ENCODE measurements around the gene GLTPD2. TPM values are rescaled to one million over a fixed set of nuclear protein-coding genes. Genes with fewer than 3 reads are reported as not detected.

The GLTPD2 gene
- total RNA-seq, 1 donor from 2014 or later, result 0.22 TPM

DNA sequence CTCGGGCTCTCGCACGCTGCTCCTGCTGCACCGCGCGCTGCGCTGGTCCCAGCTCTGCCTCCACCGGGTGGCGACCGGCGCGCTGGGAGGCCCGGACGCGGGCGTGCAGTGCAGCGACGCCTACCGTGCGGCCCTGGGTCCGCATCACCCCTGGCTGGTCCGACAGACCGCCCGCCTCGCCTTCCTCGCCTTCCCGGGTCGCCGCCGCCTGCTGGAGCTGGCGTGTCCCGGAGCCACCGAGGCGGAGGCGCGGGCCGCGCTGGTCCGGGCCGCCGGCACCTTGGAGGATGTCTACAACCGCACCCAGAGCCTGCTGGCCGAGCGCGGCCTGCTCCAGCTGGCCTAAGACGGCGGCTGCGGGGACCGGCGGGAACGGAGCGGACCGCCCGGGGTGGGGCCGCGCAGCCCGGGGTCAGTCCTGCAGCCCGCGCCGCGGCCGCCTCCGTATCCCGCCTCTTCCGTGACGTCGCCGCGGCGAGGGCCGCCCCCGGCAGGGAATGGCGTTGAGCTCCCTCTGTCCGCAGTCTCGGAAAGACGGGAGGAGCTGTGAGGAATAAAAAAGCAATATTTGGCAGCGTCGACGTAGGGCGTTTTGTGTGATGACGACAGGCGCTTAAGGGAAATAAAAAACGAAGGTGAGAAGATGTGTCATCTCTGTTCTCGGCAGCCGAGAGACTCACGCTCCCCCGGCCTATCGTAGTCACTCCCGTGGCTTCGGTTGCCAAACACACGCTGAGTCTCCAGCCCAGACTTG lies 1.4 kb downstream of the GLTPD2 start:
- TF ChIP-seq, protein P1, sequence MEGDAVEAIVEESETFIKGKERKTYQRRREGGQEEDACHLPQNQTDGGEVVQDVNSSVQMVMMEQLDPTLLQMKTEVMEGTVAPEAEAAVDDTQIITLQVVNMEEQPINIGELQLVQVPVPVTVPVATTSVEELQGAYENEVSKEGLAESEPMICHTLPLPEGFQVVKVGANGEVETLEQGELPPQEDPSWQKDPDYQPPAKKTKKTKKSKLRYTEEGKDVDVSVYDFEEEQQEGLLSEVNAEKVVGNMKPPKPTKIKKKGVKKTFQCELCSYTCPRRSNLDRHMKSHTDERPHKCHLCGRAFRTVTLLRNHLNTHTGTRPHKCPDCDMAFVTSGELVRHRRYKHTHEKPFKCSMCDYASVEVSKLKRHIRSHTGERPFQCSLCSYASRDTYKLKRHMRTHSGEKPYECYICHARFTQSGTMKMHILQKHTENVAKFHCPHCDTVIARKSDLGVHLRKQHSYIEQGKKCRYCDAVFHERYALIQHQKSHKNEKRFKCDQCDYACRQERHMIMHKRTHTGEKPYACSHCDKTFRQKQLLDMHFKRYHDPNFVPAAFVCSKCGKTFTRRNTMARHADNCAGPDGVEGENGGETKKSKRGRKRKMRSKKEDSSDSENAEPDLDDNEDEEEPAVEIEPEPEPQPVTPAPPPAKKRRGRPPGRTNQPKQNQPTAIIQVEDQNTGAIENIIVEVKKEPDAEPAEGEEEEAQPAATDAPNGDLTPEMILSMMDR (IDR thresholded peaks at IDR 0.05; ENCODE audit: unreplicated experiment), result peak; percentile 69
- Mint-ChIP-seq H3K36me3 (no peaks in the 10 kb centered on the region), H3K4me3 (peak overlapping the region; percentile 83), H3K4me1 (peaks cover 19% of the 10 kb centered on the region), H3K9me3 (no peaks in the 10 kb centered on the region), H3K27ac (peak overlapping the region; percentile 95), H3K27me3 (ENCODE audit: low read depth) (peaks cover 19% of the 10 kb centered on the region)
- peak; percentile 75 to 88 for DNase-seq (ENCODE audit: low spot score in 2 of 2, unreplicated experiment in 2 of 2)

DNA sequence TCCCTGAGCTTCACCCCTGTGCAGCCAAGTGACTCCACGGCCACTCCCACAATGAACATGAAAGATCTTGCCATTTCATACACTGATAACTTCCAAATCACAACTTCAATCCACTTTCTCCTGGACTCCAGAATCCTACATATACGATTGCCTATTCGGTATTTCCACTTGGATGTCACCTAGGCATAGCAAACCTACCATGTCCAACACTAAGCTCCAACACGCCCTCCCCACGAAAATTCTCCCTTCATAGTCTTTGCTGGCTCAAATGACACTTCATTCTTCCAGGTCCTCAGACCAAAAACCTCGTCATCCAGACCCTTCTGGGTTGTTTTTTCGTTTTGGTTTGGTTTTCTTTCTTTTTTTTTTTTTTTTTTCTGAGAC lies 1.9 kb downstream of the GLTPD2 start:
- H3K4me1 Mint-ChIP-seq, result peaks cover 19% of the 10 kb centered on the region
- TF ChIP-seq, protein P1 (IDR thresholded peaks at IDR 0.05; ENCODE audit: unreplicated experiment), result no peak
- no peak for DNase-seq (ENCODE audit: low spot score in 2 of 2, unreplicated experiment in 2 of 2)
- no peaks in the 10 kb centered on the region for H3K36me3 Mint-ChIP-seq
- H3K4me3 Mint-ChIP-seq, result peak overlapping the region; percentile 83
- H3K27ac Mint-ChIP-seq, result peak overlapping the region; percentile 95
- no peaks in the 10 kb centered on the region for H3K9me3 Mint-ChIP-seq
- H3K27me3 Mint-ChIP-seq (ENCODE audit: low read depth), result peaks cover 19% of the 10 kb centered on the region

DNA sequence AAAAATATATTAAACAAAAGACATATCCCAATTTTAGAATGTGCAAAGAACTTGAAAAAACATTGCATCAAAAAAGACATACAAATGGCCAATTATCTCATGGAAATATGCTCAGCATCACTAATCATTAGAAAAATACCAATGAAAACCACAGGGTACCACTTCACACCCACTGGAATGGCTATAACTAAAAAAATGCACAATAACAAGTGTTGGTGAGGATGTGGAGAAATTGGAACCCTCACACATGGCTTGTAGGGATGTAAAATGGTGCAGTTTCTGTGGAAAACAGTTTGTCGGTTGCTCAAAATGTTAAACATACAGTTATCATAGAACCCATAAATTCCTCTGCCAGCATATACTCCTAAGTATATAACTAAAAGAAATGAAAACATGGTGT lies 6.4 kb downstream of the GLTPD2 start:
- Mint-ChIP-seq H3K27me3 (ENCODE audit: low read depth) (peaks cover 10% of the 10 kb centered on the region), H3K36me3 (peaks cover 12% of the 10 kb centered on the region), H3K9me3 (no peaks in the 10 kb centered on the region), H3K4me3 (peak overlapping the region; percentile 100), H3K27ac (peak overlapping the region; percentile 99), H3K4me1 (peaks cover 11% of the 10 kb centered on the region)
- no peak for DNase-seq (ENCODE audit: low spot score in 2 of 2, unreplicated experiment in 2 of 2)
- TF ChIP-seq, protein P1 (IDR thresholded peaks at IDR 0.05; ENCODE audit: unreplicated experiment), result no peak

DNA sequence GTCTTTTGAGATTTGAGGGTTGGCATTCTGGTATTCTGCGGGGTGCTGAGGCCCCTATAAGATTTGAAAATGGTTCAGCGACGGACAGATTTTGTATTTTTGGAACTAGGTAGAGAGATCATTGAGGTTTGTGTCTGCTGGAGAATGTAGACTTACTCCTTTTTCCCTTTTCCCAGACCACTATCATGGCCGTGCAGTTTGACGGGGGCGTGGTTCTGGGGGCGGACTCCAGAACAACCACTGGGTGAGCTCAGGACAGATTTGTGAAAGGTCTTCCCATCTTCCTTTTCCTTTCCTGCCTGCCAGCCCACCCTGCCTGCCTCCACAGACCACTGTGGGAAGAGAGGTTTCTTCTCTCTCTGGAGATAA lies 7.8 kb downstream of the GLTPD2 start:
- no peak for DNase-seq (ENCODE audit: low spot score in 2 of 2, unreplicated experiment in 2 of 2)
- Mint-ChIP-seq H3K27me3 (ENCODE audit: low read depth) (peaks cover 10% of the 10 kb centered on the region), H3K9me3 (no peaks in the 10 kb centered on the region), H3K27ac (peak overlapping the region; percentile 99), H3K36me3 (peaks cover 17% of the 10 kb centered on the region), H3K4me3 (peak overlapping the region; percentile 100), H3K4me1 (peaks cover 7% of the 10 kb centered on the region)
- TF ChIP-seq, protein P1 (IDR thresholded peaks at IDR 0.05; ENCODE audit: unreplicated experiment), result no peak

DNA sequence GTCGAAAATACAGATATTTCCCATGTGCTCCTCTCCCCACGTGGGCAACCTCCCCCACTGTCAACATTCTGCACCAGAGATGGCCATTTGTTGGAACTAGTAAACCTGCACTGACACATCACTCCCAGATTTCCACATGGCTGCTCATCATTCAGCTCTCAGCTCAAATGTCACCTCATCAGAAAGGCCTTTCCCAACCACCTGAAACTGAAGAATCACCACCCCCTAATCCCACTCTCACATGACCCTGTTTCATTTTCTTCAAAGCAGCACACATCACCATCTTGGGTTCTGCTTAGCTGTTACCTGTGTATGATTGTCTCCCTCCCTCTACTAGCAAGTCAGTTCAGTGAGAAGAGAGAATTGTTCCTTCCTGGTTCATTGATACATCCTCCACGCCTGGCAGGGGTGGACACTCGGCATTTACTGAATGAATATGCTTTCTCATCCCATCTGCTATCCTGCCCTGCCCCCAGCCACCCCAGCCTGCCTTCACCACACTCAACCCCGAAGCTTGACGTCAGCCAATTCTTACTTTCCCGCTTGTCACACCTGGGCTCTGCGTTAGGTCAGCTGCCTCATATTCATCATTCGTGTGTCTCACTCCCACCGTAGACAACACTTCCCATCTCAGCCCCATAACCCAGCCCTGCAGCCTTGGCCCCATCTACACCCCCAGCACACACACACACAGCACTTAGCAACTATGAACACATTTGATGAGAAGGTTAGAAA lies 11.9 kb downstream of the GLTPD2 start:
- no peak for DNase-seq (ENCODE audit: low spot score in 2 of 2, unreplicated experiment in 2 of 2)
- Mint-ChIP-seq H3K4me1 (peaks cover 7% of the 10 kb centered on the region), H3K36me3 (peaks cover 17% of the 10 kb centered on the region), H3K27ac (no peak overlapping the region), H3K9me3 (no peaks in the 10 kb centered on the region), H3K4me3 (no peak overlapping the region), H3K27me3 (ENCODE audit: low read depth) (no peaks in the 10 kb centered on the region)
- TF ChIP-seq, protein P1 (IDR thresholded peaks at IDR 0.05; ENCODE audit: unreplicated experiment), result no peak
